ENCODE measurements around the gene ITIH4. TPM values are rescaled to one million over a fixed set of nuclear protein-coding genes. Genes with fewer than 3 reads are reported as not detected.

ITIH4 gene
- total RNA-seq, 1 experiment from 2014 or later = not detected

Other genes with a start within 250 kb of the ITIH4 start
- gene PBRM1, start 144.8 kb downstream of the ITIH4 start, total RNA-seq (2014; rRNA removed; shearing (Covaris generic)) = 39.3 and 39.6 TPM in 2 replicates
- 92.6 and 134 TPM in 2 replicates for gene GNL3, start 144.6 kb downstream of the ITIH4 start, total RNA-seq (2014; rRNA removed; shearing (Covaris generic))
- 50.3 and 59.4 TPM in 2 replicates for gene GLT8D1, start 124.9 kb downstream of the ITIH4 start, total RNA-seq (2014; rRNA removed; shearing (Covaris generic))
- gene SPCS1, start 124.6 kb downstream of the ITIH4 start, total RNA-seq (2014; rRNA removed; shearing (Covaris generic)) = 94.7 and 111 TPM in 2 replicates
- gene NEK4, start 59.7 kb downstream of the ITIH4 start, total RNA-seq (2014; rRNA removed; shearing (Covaris generic)) = 8.3 and 12.6 TPM in 2 replicates
- not detected in 2 replicates for gene ITIH1, start 53.1 kb downstream of the ITIH4 start, total RNA-seq (2014; rRNA removed; shearing (Covaris generic))
- 4.0 and 8.9 TPM in 2 replicates for gene ITIH3, start 35.9 kb downstream of the ITIH4 start, total RNA-seq (2014; rRNA removed; shearing (Covaris generic))
- not detected in 2 replicates for gene MUSTN1, start 4.3 kb upstream of the ITIH4 start, total RNA-seq (2014; rRNA removed; shearing (Covaris generic))
- gene STIMATE, start 66.9 kb upstream of the ITIH4 start, total RNA-seq (2014; rRNA removed; shearing (Covaris generic)) = 14.5 and 14.8 TPM in 2 replicates
- 1.9 and 15.1 TPM in 2 replicates for gene SFMBT1, start 215.4 kb upstream of the ITIH4 start, total RNA-seq (2014; rRNA removed; shearing (Covaris generic))